ENCODE data around the gene LRCH3.

- no peak for TF ChIP-seq POLR2AphosphoS5 (IDR thresholded peaks at IDR 0.05)
- TF ChIP-seq EP300 (conservative IDR thresholded peaks at IDR 0.05; ENCODE audit: poor library complexity, severe bottlenecking) = no peak
- TF ChIP-seq, protein P1, sequence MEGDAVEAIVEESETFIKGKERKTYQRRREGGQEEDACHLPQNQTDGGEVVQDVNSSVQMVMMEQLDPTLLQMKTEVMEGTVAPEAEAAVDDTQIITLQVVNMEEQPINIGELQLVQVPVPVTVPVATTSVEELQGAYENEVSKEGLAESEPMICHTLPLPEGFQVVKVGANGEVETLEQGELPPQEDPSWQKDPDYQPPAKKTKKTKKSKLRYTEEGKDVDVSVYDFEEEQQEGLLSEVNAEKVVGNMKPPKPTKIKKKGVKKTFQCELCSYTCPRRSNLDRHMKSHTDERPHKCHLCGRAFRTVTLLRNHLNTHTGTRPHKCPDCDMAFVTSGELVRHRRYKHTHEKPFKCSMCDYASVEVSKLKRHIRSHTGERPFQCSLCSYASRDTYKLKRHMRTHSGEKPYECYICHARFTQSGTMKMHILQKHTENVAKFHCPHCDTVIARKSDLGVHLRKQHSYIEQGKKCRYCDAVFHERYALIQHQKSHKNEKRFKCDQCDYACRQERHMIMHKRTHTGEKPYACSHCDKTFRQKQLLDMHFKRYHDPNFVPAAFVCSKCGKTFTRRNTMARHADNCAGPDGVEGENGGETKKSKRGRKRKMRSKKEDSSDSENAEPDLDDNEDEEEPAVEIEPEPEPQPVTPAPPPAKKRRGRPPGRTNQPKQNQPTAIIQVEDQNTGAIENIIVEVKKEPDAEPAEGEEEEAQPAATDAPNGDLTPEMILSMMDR (IDR thresholded peaks at IDR 0.05; ENCODE audit: poor library complexity, severe bottlenecking) = no peak
- TF ChIP-seq, protein P2, sequence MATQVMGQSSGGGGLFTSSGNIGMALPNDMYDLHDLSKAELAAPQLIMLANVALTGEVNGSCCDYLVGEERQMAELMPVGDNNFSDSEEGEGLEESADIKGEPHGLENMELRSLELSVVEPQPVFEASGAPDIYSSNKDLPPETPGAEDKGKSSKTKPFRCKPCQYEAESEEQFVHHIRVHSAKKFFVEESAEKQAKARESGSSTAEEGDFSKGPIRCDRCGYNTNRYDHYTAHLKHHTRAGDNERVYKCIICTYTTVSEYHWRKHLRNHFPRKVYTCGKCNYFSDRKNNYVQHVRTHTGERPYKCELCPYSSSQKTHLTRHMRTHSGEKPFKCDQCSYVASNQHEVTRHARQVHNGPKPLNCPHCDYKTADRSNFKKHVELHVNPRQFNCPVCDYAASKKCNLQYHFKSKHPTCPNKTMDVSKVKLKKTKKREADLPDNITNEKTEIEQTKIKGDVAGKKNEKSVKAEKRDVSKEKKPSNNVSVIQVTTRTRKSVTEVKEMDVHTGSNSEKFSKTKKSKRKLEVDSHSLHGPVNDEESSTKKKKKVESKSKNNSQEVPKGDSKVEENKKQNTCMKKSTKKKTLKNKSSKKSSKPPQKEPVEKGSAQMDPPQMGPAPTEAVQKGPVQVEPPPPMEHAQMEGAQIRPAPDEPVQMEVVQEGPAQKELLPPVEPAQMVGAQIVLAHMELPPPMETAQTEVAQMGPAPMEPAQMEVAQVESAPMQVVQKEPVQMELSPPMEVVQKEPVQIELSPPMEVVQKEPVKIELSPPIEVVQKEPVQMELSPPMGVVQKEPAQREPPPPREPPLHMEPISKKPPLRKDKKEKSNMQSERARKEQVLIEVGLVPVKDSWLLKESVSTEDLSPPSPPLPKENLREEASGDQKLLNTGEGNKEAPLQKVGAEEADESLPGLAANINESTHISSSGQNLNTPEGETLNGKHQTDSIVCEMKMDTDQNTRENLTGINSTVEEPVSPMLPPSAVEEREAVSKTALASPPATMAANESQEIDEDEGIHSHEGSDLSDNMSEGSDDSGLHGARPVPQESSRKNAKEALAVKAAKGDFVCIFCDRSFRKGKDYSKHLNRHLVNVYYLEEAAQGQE (IDR thresholded peaks at IDR 0.05; ENCODE audit: borderline replicate concordance) = no peak
- no peak for TF ChIP-seq TAF1 (IDR thresholded peaks at IDR 0.05; ENCODE audit: low read depth)
- no peak for TF ChIP-seq SMC3 (conservative IDR thresholded peaks at IDR 0.05; ENCODE audit: poor library complexity)
Observed at GRCh38 chr3:197899833-197900478, 108.9 kb downstream of the LRCH3 start.

All from neural cell (in vitro differentiated cells).